GM21723 (cell line): ENCODE data around the gene GAMT.

Source experiments
- ATAC-seq: cut with Tn5 transposase; IDR thresholded peaks from one replicate; pipeline ENCODE4 v1.9.1; 2021; ENCODE audit warnings: mild to moderate bottlenecking, moderate library complexity; ENCODE audit not compliant: unreplicated experiment

GAMT gene

DNA sequence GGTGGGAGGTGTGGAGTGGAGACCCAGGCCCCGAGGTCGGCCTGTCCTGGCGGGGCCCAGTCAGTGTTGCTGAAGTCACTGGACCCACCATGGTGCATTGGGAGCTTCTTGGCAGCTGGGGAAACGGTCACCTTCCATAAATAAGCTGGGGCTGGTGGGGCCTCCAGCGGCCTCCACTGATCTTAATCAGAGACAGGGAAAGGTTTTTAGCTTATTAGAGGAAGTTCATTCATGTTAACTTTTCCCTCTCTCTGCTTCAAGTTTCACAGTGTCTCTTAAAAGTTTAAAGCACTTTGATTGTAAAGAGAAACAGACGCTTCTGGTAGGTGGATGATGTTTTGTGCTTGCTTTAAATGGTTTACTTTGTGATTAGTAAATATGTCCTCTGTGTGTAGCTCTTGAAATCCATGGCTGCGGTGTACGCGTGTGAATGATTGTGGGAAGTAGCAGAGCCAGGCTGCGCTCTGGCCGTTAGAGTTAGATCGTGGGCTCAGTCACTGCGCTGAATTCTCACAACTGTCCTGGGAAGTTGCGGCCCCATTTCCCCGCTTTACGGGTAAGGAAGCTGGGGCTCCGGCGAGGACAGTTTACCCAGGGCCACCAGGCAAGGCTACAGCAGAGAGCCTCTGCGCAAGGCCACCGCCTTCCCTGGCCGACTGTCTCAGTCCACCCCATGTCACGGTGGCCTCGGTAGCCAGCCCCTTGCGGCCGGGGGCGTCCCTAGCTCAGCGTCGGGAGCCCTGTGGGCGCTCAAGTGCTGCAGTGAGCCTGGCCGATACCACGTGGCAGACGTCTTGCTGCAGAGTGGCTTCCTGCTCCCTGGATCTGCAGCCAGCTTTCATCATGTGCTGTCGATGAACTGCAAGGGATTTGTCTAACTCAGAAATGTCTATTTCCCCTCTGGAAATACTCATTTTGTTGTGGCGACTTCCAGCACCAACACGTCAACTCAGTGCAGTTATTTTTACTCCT is 34.2 kb downstream of the GAMT start:
- ATAC-seq, result no peak

DNA sequence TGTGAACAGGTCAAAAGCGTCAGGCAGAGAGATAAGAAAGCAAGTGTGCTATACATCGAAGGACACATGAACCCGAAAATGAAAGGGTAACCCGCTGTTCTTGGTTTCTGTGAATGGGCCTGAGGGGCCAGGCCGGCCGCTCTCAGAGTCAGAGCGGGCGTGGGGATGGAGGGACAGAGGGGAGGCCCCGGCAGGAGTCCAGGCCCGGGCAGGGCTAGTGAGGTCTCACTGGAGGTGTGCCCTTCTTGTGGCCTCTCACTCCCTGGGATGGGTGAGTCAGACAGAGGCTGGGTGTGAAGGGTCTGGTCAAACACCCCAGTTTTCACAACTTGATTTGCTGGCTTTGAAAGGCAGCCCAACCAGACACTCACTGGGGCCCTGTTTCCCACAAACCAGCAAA is 35.0 kb downstream of the GAMT start:
- no peak for ATAC-seq

DNA sequence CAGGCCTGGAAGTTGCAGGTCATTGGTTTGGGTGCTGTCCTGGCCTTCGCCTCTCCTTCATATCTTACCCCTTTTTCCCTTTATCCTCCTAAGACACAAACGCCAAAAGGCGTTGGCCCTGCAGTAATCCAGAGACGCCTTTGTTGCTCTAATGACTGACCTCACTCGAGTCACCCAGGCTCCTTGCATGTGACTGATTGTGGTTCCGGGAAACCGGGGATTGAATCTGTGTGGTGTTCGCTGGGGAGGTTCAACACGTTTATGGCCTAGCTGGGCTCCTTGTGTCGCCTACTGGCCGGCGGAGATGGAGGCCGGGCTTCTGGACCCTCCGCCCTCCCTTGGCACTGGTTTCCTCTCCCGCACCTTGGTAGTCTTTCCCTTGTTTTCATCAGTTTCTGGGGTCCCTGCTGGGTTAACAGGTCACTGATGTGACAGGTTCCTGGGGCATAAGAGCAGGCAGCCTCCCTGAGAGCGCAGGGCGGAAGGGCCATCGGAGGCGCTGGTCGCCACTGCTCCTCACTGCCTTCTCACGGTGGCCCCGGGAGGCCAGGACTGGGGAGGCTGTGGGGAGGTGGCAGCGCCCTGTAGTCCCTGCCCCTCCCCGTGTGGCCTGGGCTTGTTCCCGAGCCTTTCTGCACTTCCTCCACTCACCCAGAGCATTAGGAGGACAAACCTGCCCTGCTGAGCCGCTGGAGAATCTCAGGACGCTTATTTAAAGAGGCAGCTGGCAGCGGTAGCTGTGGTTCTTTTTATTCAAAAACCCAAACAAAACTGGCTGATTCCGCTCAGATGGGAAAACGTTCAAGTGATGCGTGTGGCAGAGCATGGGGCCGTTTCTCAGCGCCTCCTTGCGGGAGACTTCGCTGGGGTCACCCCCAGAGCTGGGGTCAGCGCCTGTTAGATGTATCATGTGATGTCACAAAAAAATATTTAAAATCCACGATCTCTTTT is 35.7 kb downstream of the GAMT start:
- ATAC-seq, result no peak

DNA sequence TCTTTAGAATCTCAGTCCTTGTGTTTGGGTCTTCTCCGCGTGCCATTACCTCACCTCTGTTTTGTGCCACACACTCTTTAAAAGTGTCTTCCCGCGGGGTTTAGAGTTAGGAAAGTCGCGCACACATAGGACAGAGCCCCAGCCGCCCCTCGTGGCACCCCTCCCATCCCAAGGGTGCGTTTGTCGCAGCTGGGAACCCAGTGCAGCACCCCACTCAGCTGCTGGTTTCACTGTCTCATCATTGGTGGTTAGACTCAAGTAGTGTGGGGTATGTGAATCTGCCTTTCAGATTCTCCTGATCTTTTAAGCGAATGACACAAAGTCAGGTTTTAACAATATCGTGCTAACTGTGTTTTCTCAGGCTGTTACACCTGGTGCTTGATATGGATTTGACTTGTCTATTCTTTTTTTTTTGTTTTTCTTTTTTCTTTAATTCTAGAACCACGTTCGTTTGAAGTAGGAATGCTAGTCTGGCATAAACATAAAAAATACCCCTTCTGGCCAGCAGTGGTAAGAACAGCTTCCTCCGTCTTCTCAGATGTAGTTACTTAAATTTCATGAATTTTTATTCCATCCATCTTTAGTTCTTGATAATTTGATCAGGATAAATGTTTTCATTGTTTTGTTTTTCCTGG is 37.2 kb downstream of the GAMT start:
- no peak for ATAC-seq

DNA sequence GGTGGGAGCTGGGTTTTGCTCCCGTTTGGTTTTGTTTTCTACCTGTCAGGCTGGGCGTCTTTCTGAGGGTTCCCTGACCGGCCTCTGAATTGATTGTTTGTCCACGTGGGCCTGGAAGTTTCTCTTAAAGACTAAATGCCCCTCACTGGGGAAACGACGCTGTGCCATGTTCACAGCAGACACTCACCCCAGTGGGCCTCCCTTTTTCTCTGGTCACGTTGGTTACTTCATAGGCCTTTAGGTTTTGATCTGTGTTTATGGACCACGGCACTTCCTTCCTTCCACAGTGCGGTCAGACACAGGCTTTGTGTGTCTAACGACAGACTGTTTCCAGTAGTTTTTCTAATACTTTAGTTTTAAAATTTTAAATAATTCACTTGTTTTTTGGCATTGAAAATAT is 37.7 kb downstream of the GAMT start:
- ATAC-seq, result no peak

DNA sequence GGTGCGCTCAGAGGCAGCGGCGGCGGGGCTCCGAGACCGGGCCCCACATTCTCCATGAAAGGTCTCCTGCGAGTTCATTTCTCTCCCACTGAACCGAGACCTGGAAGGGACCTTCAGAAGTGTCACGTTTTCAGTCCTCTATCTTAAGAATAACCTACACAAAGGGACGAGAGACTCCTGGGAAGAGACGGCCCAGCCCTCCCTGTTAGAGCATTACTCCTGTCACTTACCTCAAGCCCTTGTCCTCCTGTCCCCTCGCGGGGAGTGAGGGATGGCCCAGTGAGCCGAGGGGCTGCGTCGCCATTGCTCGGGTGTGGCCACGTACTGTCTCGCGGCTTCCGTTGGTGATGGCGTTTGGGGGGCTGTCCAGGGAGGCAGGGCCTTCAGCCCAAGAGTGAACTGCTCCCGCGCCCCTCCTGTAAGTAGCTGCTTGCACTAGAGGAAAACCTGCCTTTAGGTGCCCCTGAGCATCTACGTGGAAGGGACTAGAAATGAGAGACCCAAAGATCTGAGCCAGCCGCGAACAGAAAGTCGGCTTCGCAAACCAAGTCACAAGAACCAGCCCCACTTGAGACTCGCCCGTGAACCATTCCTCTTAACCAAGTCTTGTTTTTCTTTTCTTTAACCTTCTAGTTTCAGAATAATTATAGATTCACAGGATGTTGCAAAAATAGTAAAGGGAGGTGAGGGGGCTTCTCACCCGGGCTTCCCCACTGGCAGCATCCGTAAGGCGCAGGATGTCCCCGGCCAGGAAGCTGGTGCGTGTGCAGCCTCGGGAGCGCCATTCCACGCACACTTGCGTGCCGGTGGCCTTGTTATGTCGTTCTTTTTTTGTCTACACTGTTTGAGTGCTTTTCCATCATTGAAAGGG is 38.7 kb downstream of the GAMT start:
- ATAC-seq, result no peak

DNA sequence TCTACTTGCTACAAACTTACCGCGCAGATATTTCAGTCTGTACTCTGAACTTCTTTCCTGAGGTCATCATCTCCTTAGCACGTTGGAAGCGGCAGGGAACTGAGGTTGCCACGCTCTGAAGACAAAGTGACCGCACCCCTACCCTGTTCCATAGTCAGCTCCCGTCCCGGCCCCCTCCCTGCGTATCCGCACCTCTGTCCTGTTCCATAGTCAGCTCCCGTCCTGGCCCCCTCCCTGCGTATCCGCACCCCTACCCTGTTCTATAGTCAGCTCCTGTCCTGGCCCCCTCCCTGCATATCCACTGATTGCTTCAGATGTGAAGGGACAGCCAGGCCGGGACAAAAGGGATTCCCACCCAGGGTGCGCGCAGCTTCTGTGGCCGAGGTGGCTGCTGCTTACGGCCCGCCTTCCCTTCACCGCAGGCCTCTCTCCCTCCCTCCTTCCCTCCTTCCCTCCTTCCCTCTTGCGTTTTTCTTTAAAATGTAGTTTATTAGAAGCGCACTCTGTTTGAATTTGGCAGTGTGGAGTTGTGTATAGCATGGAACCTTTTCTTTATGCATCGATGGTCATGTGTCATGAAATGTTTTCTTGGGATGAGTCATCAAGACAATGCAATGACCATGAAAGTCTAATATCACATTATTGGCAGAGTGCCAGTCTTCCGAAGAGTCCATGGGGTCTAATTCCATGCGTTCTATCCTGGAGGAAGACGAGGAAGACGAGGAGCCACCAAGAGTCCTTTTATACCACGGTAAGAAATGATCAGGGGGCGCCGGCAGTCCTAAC is 39.5 kb downstream of the GAMT start:
- ATAC-seq, result no peak

DNA sequence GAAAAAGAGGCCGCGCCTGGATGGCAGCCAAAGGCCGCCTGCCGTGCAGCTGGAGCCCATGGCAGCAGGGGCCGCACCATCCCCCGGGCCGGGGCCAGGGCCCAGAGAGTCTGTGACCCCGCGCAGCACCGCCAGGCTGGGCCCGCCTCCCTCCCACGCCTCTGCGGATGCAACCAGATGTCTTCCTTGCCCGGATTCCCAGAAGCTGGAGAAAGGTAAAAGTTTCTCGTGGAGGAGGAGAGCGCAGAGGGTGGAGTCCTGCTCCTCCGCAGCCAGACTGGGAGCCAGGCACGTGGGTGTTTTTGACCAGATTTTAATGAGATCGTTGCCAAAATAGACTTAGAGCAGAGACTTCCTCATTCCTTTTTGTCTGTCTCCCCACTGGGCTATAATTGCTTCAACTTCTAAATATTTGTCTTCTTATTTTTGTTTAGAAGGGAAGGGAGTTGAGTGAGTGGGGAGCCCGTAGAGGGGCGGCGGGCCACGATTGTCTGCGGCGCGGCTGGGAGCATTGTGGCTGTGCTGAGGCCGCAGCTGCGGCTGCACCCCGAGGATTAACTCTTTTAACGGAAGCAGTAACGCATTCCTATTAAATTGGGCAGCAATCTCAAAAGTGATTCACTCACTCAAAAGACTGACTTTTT is 40.4 kb downstream of the GAMT start:
- no peak for ATAC-seq

DNA sequence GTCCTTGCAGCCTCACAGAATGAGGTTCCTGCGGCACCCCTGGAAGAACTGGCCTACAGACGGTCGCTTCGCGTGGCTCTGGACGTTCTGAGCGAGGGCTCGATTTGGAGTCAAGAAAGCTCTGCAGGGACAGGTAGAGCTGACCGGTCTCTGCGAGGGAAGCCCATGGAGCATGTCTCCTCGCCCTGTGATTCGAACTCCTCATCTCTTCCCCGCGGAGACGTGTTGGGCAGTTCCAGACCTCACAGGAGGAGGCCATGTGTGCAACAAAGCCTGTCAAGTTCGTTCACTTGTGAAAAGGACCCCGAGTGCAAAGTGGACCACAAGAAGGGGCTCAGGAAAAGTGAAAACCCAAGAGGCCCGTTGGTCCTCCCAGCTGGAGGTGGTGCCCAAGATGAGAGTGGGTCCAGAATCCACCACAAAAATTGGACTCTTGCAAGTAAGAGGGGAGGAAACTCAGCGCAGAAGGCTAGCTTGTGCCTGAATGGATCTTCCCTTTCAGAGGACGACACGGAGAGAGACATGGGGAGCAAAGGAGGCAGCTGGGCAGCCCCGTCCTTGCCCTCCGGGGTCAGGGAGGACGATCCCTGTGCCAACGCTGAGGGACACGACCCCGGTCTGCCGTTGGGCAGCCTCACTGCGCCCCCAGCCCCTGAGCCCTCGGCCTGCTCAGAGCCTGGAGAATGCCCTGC is 41.1 kb downstream of the GAMT start:
- no peak for ATAC-seq

DNA sequence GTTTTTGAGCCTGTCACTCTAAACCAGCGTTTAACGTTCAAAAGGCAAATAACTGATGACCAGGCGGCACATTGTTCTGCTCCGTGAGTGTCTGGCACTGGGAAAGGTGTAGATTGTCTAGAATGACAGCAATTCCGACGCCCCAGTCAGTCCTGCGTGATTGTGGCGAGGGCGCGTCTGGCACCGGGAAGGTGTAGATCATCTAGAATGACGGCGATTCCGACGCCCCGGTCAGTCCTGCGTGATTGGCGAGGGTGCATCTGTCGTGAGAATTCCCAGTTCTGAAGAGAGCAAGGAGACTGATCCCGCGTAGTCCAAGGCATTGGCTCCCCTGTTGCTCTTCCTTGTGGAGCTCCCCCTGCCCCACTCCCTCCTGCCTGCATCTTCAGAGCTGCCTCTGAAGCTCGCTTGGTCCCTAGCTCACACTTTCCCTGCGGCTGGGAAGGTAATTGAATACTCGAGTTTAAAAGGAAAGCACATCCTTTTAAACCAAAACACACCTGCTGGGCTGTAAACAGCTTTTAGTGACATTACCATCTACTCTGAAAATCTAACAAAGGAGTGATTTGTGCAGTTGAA is 43.7 kb downstream of the GAMT start:
- ATAC-seq, result no peak

DNA sequence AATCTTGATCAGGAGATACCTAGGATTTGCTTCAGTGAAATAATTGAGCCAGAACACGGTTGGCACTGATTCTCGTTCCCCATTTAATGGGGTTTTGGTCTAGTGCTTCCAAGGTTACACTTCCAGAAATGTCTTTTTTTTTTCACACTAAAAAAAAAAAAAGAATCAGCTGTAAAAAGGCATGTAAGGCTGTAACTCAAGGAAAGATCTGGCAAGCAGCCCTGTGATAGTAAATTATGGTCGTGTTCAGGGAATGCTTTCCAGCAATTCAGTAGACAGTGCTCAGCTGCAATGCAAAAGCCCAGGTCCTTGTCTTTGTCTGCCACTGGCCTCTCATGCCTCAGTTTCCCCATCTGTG is 44.9 kb downstream of the GAMT start:
- no peak for ATAC-seq

DNA sequence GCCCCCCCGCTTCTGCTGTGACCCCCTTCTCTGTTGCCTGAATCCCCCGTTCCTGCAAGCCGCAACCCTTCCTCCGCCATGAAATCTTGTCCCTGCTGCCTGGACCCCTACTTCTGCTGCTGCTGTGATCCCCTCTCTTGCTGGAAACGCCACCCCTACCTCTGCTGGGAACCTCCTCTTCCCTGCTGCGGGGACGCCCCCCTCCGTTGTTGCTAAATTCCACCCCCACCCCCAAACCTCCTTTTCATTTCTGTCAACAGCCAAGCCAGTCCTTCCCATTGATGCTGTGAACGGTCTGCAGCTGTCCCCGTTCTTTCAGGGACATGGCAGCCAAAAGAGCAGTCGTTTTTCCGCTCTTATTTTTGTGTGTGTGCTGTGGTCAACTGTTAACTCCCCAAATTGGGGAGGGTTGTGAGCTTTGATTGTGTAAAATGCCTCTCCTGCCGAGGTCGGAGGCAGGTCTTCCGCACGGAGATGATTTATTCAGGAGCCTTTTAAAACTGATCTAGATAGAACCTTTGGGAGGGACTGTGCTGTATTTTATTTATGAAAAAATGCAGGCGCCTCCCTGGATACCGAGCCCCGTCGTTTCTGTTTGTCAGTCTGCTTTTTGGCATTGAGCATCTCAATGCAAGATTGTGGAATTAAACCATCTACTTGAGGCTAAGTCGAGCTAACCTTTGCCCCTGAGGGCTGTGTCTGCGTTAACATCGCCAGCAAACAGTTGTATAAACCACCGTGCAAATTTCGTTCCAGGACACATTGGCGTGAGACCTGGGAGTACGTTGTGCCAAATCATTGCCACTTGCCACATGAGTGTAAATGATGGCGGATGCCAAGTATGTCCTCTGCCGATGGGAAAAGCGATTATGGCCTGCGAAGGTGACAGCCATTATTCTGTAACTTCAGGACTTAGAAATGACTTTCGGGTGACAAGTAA is 45.5 kb downstream of the GAMT start:
- no peak for ATAC-seq

DNA sequence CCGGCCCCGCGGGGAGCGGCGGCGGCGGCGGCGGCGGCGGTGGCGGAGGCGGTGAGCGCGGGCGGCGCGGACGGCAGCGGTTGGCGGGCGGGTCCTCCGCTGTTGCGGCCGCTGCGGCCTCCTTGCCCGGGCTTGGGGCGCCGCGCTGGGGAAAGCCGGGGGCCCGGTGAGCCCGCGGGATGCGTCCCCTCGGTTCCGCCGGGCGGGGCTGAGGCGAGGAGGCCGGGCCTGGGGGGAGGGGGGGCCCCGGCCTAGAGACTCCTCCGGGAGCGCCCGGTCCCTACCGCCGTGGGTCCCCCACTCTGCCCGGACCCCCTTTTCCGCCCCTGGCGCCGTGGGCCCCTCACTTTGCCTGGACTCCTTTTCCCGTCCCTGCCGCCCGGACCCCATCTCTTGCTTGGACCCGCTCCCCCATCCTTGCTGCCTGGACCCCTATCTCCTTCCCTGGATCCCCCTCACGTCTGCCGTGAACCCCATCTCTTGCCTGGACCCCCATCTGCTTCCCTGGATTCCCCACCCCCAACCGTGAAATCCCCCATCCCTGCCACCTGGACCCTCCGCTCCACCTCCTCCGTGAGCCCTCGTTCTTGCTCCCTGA is 46.3 kb downstream of the GAMT start:
- peak; percentile 34 for ATAC-seq

DNA sequence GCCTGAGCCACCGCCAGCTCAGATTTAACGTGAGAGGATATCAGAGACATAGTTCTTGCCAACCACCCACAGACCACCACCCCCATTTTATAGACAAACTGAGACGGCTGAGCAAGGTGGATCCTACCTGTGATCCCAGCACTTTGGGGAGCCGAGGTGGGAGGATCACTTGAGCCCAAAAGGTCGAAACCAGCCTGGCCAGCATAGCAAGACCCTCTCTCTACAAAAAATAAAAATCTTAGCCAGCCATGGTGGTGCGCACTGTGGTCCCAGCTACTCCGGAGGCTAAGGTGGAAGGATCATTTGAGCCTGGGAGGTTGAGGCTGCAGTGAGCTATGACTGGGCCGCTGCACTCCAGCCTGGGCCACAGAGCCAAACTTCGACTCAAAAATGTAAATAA is 48.2 kb downstream of the GAMT start:
- ATAC-seq, result no peak

DNA sequence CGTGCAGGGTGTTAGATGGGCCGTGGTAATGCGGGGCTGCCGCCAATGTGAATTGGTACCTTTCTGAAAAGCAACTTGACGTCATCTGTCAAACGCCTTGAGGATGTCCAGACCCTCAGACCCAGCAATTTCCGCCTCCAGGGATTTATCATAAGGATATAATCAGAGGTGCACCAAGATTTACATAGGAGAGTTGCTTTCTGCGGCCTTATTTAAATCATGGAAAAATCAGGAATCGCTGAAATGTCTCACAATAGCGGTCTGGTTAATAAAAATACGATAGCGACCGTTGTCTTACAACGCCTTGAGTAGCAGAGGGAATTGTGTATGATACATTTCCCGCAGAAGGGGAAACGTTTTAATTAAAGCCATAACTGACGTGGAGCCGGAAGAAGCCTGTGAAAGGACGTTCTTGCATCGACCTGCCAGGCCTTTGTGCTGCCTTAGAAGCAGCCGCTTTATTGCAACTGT is 49.9 kb downstream of the GAMT start:
- ATAC-seq, result no peak

DNA sequence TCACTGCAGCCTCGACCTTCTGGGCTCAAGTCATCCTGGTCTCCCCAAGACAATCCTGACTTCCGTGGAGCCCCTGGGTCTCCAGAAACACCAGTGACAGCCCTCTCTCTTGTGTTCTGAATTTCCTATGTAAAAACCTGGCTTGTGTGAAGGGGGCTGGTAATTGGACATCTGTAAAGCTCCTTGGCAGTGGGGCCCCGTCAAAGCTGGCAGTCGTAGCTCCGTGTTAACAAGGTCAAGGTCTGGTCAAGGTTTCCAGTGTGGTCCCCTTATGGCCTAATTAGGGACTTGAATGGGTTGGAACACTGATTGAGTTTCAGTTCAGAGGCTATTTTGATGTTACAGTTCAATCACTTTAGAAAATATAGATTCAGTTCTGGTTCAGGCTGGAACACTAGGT is 50.5 kb downstream of the GAMT start:
- no peak for ATAC-seq

DNA sequence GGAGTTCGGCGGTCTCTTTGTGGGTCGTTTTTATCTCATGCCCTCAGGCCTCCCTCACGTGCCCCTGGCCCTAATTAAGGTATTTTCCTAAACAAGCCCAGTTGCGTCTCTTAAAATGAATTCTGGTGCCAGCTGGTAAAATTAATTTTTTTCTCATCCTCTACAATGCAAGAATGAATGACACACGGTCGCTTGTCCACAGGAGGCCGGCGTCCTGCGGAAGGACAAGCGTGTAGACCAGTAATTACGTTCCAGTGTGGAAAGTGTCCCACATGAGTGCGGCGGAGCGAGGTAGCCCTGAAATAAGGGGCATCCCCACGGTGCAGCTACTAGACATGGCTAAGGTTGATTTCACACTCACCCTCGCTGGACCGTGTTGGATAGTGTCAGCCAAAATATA is 52.1 kb downstream of the GAMT start:
- no peak for ATAC-seq
